Ovary (tissue), 9 donors: Measurements from ENCODE around the gene CRYGN. TPM values are rescaled to one million over a fixed set of nuclear protein-coding genes. Genes with fewer than 3 reads are reported as not detected.

Experiments
- DNase-seq, 5 donors: peaks; one replicate each; pipeline ENCODE4 v3.0.0-alpha.2; 2019 to 2020
- H3K27ac ChIP-seq, 2 donors: fragments of 200-600 bp; one replicate each; pipeline versions ENCODE4 v1.5.1 to v1.8.0; 2019 to 2022
- H3K27me3 ChIP-seq: fragments of 200-600 bp; one replicate; pipeline ENCODE4 v1.8.0; 2022
- H3K36me3 ChIP-seq: fragments of 200-600 bp; sonication (generic); one replicate; pipeline ENCODE4 v1.5.1; 2019
- H3K4me1 ChIP-seq: one replicate; pipeline ENCODE4 v1.8.1; 2013; ENCODE audit warnings: mild to moderate bottlenecking, moderate library complexity; ENCODE audit not compliant: insufficient read depth
- H3K4me3 ChIP-seq: fragments of 200-600 bp; sonication (generic); one replicate; pipeline ENCODE4 v1.5.1; 2017
- H3K9me3 ChIP-seq, 2 donors: fragments of 200-600 bp in 1 of 2; sonication (generic) in 1 of 2; one replicate each; pipeline versions ENCODE4 v1.5.1 to v1.8.1; 2013 to 2019; ENCODE audit warnings: mild to moderate bottlenecking in 1 of 2, moderate library complexity in 1 of 2
- CTCF ChIP-seq, 3 donors: fragments of 450-650 bp in 2 of 3; fragments of 200-600 bp in 1 of 3; IDR thresholded peaks; one replicate each; pipeline versions ENCODE4 v1.5.1 to v1.8.0; 2016 to 2022; ENCODE audit warnings: antibody characterized with exemption in 3 of 3, mild to moderate bottlenecking in 1 of 3
- EP300 ChIP-seq: sonication (generic); formaldehyde crosslinking; IDR thresholded peaks from one replicate; pipeline ENCODE4 v1.6.1; 2017; ENCODE audit warnings: antibody characterized with exemption
- POLR2A ChIP-seq: fragments of 450-650 bp; IDR thresholded peaks from one replicate; pipeline ENCODE4 v1.6.1; 2017; ENCODE audit warnings: antibody characterized with exemption, mild to moderate bottlenecking, moderate library complexity
- WGBS, 3 donors: extraction: QIAGEN DNeasy Blood & Tissue Kit in 1 of 3; methylation state at CpG; one replicate each; pipeline versions ENCODE4 v1.1.5 to v1.1.7; 2013 to 2017; 5-methylcytosine and 5-hydroxymethylcytosine counted together
- intact Hi-C, 4 donors: fragments of 100-400 bp; cut with DNase I; formaldehyde crosslinking; loops; one replicate each; pipeline versions ENCODE4 v1.11.0 to v1.15.1; 2022 to 2023
- microRNA-seq, 3 donors: library from miRNA; unstranded; fragments of <30 nt; microRNA quantifications; one replicate each; pipeline versions ENCODE4 to v1.2.0, GENCODE V29; 2019 to 2020
- polyA plus RNA-seq, 2 donors: library from polyadenylated mRNA; stranded (reverse); fragments of 200-250 nt in 1 of 2; fragments of 350-450 nt in 1 of 2; fragmentation: Illumina TruSeq in 1 of 2; extraction: RNeasy Lipid Tissue Mini Kit (QIAGEN cat#74804) in 1 of 2; gene quantifications; one replicate each; pipeline ENCODE4 v1.2.3, GENCODE V29; 2013 to 2014
- small RNA-seq: library from RNA; depleted of rRNA; stranded (forward); fragments of <200 nt; gene quantifications from one replicate; pipeline ENCODE3, GENCODE V24; 2016
- total RNA-seq, 7 donors: library from RNA; depleted of rRNA in 2 of 7; stranded (reverse); fragments of >200 nt in 2 of 7; fragmentation: NEBNext Ultra II Directional in 3 of 7; extraction: Animal tissue kit (Norgen Biotek cat#: 25700) in 3 of 7; gene quantifications; one replicate each; pipeline versions ENCODE4 v1.1.0 to v1.2.4, GENCODE V29; 2016 to 2023
- donor health status: DM: no; HTN: no; CAD: no; lungs with moderate emphysema.
- donor health status: DM: no; HTN: no; CAD: no.
- donor health status: Bipolar disorder and iron deficiency.
- donor health status: DM: yes; HTN: yes; CAD: no.
- donor health status: DM: no; HTN: no; CAD: no.
- donor health status: DM: yes; HTN: yes; CAD: no.

Gene CRYGN
- total and polyA plus RNA-seq, 9 donors = 0.24 to 2.3 (median 0.67) TPM; not detected in 2

- peaks cover 10% of the 10 kb centered on the region for H3K4me1 ChIP-seq
- DNase-seq = peak in 1 of 5 donors; percentile 30
- peaks cover 3% of the 10 kb centered on the region for H3K27me3 ChIP-seq
- no peak for TF ChIP-seq EP300
- TF ChIP-seq CTCF (IDR thresholded peaks at IDR 0.05) = no peak
- no peak for TF ChIP-seq POLR2A
- H3K27ac ChIP-seq = no peak overlapping the region
- H3K4me3 ChIP-seq = no peak overlapping the region
- no peaks in the 10 kb centered on the region for H3K36me3 ChIP-seq
- H3K9me3 ChIP-seq = no peaks in the 10 kb centered on the region
- intact Hi-C loops = no loop called here
- WGBS, 3 donors = 85 to 93% (median 89%) methylated on average over 6 of the region's 6 CpGs
Observed at GRCh38 chr7:151379193-151379520, 60.8 kb downstream of the CRYGN start.

Small RNA genes within 50 kb of the gene (microRNA-seq; reads per million reads assigned to microRNA genes)
- gene MIR3907 = 0 reads per million in 3 donors

Small RNA genes within 50 kb of the gene (small RNA-seq; reads per million reads assigned to genes)
- not detected for gene MIR3907
- gene RN7SL76P = not detected

Other genes starting within 250 kb of the CRYGN start
- 1 to 10 TPM in 3 of 7 donors, not detected in 4; 1.0 to 1.3 (median 1.1) TPM for gene H2BK1, start 229.7 kb downstream of the CRYGN start, total RNA-seq
- under 1 TPM in 1 of 2 donors, not detected in 1; 0.36 TPM for gene H2BK1, start 229.7 kb downstream of the CRYGN start, polyA plus RNA-seq
- 10 to 100 TPM; 20.5 to 40.3 (median 31.0) TPM for gene ABCF2, start 212.9 kb downstream of the CRYGN start, total RNA-seq
- gene ABCF2, start 212.9 kb downstream of the CRYGN start, polyA plus RNA-seq = 10 to 100 TPM; 13.6 to 19.9 TPM
- gene CHPF2, start 207.7 kb downstream of the CRYGN start, total RNA-seq = 10 to 100 TPM; 19.3 to 36.2 (median 28.5) TPM
- gene CHPF2, start 207.7 kb downstream of the CRYGN start, polyA plus RNA-seq = 10 to 100 TPM in 1 of 2 donors, 1 to 10 TPM in 1; 8.4 to 18.8 TPM
- gene SMARCD3, start 191.4 kb downstream of the CRYGN start, total RNA-seq = 100 to 1,000 TPM in 4 of 7 donors, 10 to 100 TPM in 3; 30.2 to 203 (median 101) TPM
- 10 to 100 TPM; 43.5 to 56.1 TPM for gene SMARCD3, start 191.4 kb downstream of the CRYGN start, polyA plus RNA-seq
- 10 to 100 TPM; 38.6 to 57.3 (median 45.6) TPM for gene NUB1, start 98.3 kb downstream of the CRYGN start, total RNA-seq
- 100 to 1,000 TPM in 1 of 2 donors, 10 to 100 TPM in 1; 33.8 to 162 TPM for gene NUB1, start 98.3 kb downstream of the CRYGN start, polyA plus RNA-seq
- 10 to 100 TPM in 5 of 7 donors, 1 to 10 TPM in 2; 1.2 to 43.4 (median 19.4) TPM for gene WDR86, start 30.1 kb downstream of the CRYGN start, total RNA-seq
- 1 to 10 TPM in 1 of 2 donors, under 1 TPM in 1; 0.77 to 3.1 TPM for gene WDR86, start 30.1 kb downstream of the CRYGN start, polyA plus RNA-seq
- gene RHEB, start 79.8 kb upstream of the CRYGN start, total RNA-seq = 100 to 1,000 TPM in 1 of 7 donors, 10 to 100 TPM in 6; 85.1 to 106 (median 91.8) TPM
- gene RHEB, start 79.8 kb upstream of the CRYGN start, polyA plus RNA-seq = 100 to 1,000 TPM in 1 of 2 donors, 10 to 100 TPM in 1; 77.6 to 167 TPM